NCI-H2081 (cell line): ENCODE data around the gene CAD.

ENCODE experiments used
- DNase-seq, 2 experiments: peaks; one replicate each; lab custom pipeline; 2025; lab: John Stamatoyannopoulos, UW

CAD gene

GRCh38 chr2:27281855-27282559 is 64.8 kb downstream of the CAD start, which contains the start of gene TRIM54:
Gene TRIM54, plus strand, starts transcription at chr2:27282429. Its CDS starts 303 bp downstream, at chr2:27282732.
- DNase-seq, result no peak

GRCh38 chr2:27282892-27283291 is 65.7 kb downstream of the CAD start:
- DNase-seq, result no peak

GRCh38 chr2:27284996-27285395 is 67.8 kb downstream of the CAD start:
- DNase-seq, result no peak

- no peak for DNase-seq
These were observed 68.3 kb downstream of the CAD start for GRCh38 chr2:27285481-27285880.

GRCh38 chr2:27288610-27289009 is 71.4 kb downstream of the CAD start:
- DNase-seq, result no peak

- DNase-seq, result no peak
These were observed 73.4 kb downstream of the CAD start for GRCh38 chr2:27290549-27290948.

- DNase-seq, result no peak
These were observed 74.7 kb downstream of the CAD start for GRCh38 chr2:27291865-27292264.
